ENCODE results near the gene NIPAL3.

- TF ChIP-seq CTCF (IDR thresholded peaks at IDR 0.05; ENCODE audit: insufficient read depth, low read length, poor library complexity, severe bottlenecking) (no peak), EZH2phosphoT487 (conservative IDR thresholded peaks at IDR 0.05; ENCODE audit: low read length) (no peak)
Measured at GRCh38 chr1:24410750-24411149, 4.9 kb upstream of the NIPAL3 start.

All from SU-DHL-6 (cell line).